Mammary epithelial cell (primary cell): Measurements from ENCODE around the gene MRPL17.

Experiments
- CTCF ChIP-seq, 2 donors: IDR thresholded peaks in 1 of 2; conservative IDR thresholded peaks in 1 of 2; 2 replicates each; pipeline ENCODE4 v1.5.1; 2011 to 2012; ENCODE audit warnings: inconsistent platforms in 2 of 2, low read length in 2 of 2, mild to moderate bottlenecking in 2 of 2, control low read depth in 1 of 2, low read depth in 1 of 2; ENCODE audit not compliant: insufficient read depth in 1 of 2; ENCODE audit errors: extremely low read depth in 1 of 2
- EZH2 ChIP-seq: IDR thresholded peaks from 2 replicates; pipeline ENCODE4 v1.6.1; 2012; ENCODE audit warnings: low read length, inconsistent platforms, borderline replicate concordance

GRCh38 chr11:6667733-6668374 lies 15.3 kb downstream of the MRPL17 start:
- peak; percentile 59 to 61 for TF ChIP-seq CTCF (conservative IDR thresholded peaks at IDR 0.05 in 1 of 2, IDR thresholded peaks at IDR 0.05 in 1 of 2; ENCODE audit: extremely low read depth in 1 of 2, insufficient read depth in 1 of 2, low read depth in 1 of 2, low read length in 2 of 2)
- TF ChIP-seq EZH2, result no peak
